PFSK-1 (cell line): ENCODE results near the gene ATP1B3.

Experiments
- FOXP2 ChIP-seq: optimal IDR thresholded peaks from 2 replicates; pipeline ENCODE3; 2011; ENCODE audit warnings: borderline replicate concordance, control low read depth, inconsistent platforms; ENCODE audit not compliant: insufficient read depth; ENCODE audit errors: extremely low read length, extremely low read depth
- POLR2AphosphoS5 ChIP-seq: IDR thresholded peaks from 2 replicates; pipeline ENCODE4 v1.6.1; 2012; ENCODE audit warnings: low read depth, mild to moderate bottlenecking, control low read depth, low read length, moderate library complexity
- REST ChIP-seq, 2 experiments: IDR thresholded peaks; 2 replicates each; pipeline versions ENCODE4 v1.6.1 to v1.8.0; 2011 to 2012; ENCODE audit warnings: low read depth in 2 of 2, low read length in 2 of 2, control low read depth in 1 of 2, inconsistent platforms in 1 of 2, mild to moderate bottlenecking in 1 of 2, moderate library complexity in 1 of 2; ENCODE audit not compliant: insufficient read depth in 1 of 2
- SIN3A ChIP-seq: IDR thresholded peaks from 2 replicates; pipeline ENCODE4 v1.6.1; 2012; ENCODE audit warnings: mild to moderate bottlenecking, low read length, moderate library complexity, borderline replicate concordance; ENCODE audit not compliant: insufficient read depth
- TAF1 ChIP-seq: IDR thresholded peaks from 2 replicates; pipeline ENCODE4 v1.6.1; 2012; ENCODE audit warnings: low read length, control low read depth, borderline replicate concordance; ENCODE audit not compliant: insufficient read depth

ATP1B3 gene

GRCh38 chr3:141972399-141972798, 96.0 kb downstream of the ATP1B3 start:
- TF ChIP-seq SIN3A (no peak), FOXP2 (no peak), POLR2AphosphoS5 (no peak), TAF1 (no peak), REST (IDR thresholded peaks at IDR 0.05; ENCODE audit: insufficient read depth in 1 of 2, low read depth in 2 of 2, low read length in 2 of 2) (no peak)
